Osteocyte (in vitro differentiated cells): ENCODE data around the gene DYDC2. TPM values are rescaled to one million over a fixed set of nuclear protein-coding genes. Genes with fewer than 3 reads are reported as not detected.

Source experiments
- DNase-seq: peaks from one replicate; pipeline ENCODE4 v3.0.0; 2021; ENCODE audit warnings: mixed read lengths; ENCODE audit not compliant: unreplicated experiment; ENCODE audit errors: extremely low spot score
- H3K27ac Mint-ChIP-seq: one replicate; pipeline ENCODE4 v1.8.0; 2021; ENCODE audit warnings: mild to moderate bottlenecking, mixed read lengths; ENCODE audit not compliant: unreplicated experiment
- H3K27me3 Mint-ChIP-seq: one replicate; pipeline ENCODE4 v1.8.0; 2021; ENCODE audit warnings: mixed read lengths; ENCODE audit not compliant: unreplicated experiment
- H3K36me3 Mint-ChIP-seq: one replicate; pipeline ENCODE4 v1.8.0; 2021; ENCODE audit warnings: mixed read lengths; ENCODE audit not compliant: unreplicated experiment
- H3K4me1 Mint-ChIP-seq: one replicate; pipeline ENCODE4 v1.8.0; 2021; ENCODE audit warnings: mixed read lengths; ENCODE audit not compliant: unreplicated experiment
- H3K4me3 Mint-ChIP-seq: one replicate; pipeline ENCODE4 v1.8.0; 2021; ENCODE audit warnings: mild to moderate bottlenecking, moderate library complexity, mixed read lengths; ENCODE audit not compliant: unreplicated experiment
- H3K9me3 Mint-ChIP-seq: one replicate; pipeline ENCODE4 v1.8.0; 2021; ENCODE audit warnings: mixed read lengths; ENCODE audit not compliant: unreplicated experiment
- CTCF ChIP-seq: fragments of 200-600 bp; sonication (generic); IDR thresholded peaks from 2 replicates; pipeline ENCODE4 v1.5.0; 2021; ENCODE audit warnings: antibody characterized with exemption, mild to moderate bottlenecking, moderate library complexity
- total RNA-seq: library from RNA; stranded (reverse); gene quantifications from 2 replicates; pipeline ENCODE4 v1.2.1, GENCODE V29; 2021

DYDC2 gene
- total RNA-seq, 1 donor from 2014 or later: not detected

GRCh38 chr10:80319725-80320290 is 36.8 kb upstream of the DYDC2 start:
- Mint-ChIP-seq H3K27me3 (peaks cover 11% of the 10 kb centered on the region), H3K4me3 (no peak overlapping the region), H3K4me1 (peaks cover 5% of the 10 kb centered on the region), H3K36me3 (no peaks in the 10 kb centered on the region), H3K27ac (no peak overlapping the region), H3K9me3 (no peaks in the 10 kb centered on the region)
- TF ChIP-seq CTCF: no peak
- no peak for DNase-seq

- peaks cover 5% of the 10 kb centered on the region for H3K4me1 Mint-ChIP-seq
- DNase-seq: no peak
- no peaks in the 10 kb centered on the region for H3K36me3 Mint-ChIP-seq
- H3K9me3 Mint-ChIP-seq: no peaks in the 10 kb centered on the region
- no peak overlapping the region for H3K27ac Mint-ChIP-seq
- H3K27me3 Mint-ChIP-seq: peaks cover 17% of the 10 kb centered on the region
- no peak overlapping the region for H3K4me3 Mint-ChIP-seq
- TF ChIP-seq CTCF: no peak
These were observed 36.2 kb upstream of the DYDC2 start for GRCh38 chr10:80320377-80320776.

- no peak for TF ChIP-seq CTCF
- peaks cover 21% of the 10 kb centered on the region for H3K27me3 Mint-ChIP-seq
- H3K4me1 Mint-ChIP-seq: peaks cover 5% of the 10 kb centered on the region
These were observed 35.4 kb upstream of the DYDC2 start for GRCh38 chr10:80321183-80321582.

GRCh38 chr10:80322158-80322557 is 34.4 kb upstream of the DYDC2 start:
- DNase-seq: no peak
- Mint-ChIP-seq H3K9me3 (no peaks in the 10 kb centered on the region), H3K4me1 (peaks cover 5% of the 10 kb centered on the region), H3K27me3 (peaks cover 21% of the 10 kb centered on the region), H3K27ac (no peak overlapping the region), H3K36me3 (no peaks in the 10 kb centered on the region), H3K4me3 (no peak overlapping the region)
- no peak for TF ChIP-seq CTCF

More at GRCh38 chr10:80321183-80321582, 35.4 kb upstream of the DYDC2 start:
- Mint-ChIP-seq H3K27ac (no peak overlapping the region), H3K36me3 (no peaks in the 10 kb centered on the region), H3K9me3 (no peaks in the 10 kb centered on the region), H3K4me3 (no peak overlapping the region)
- DNase-seq: no peak

GRCh38 chr10:80322711-80323110 is 33.9 kb upstream of the DYDC2 start:
- no peaks in the 10 kb centered on the region for H3K9me3 Mint-ChIP-seq
- H3K27ac Mint-ChIP-seq: no peak overlapping the region
- TF ChIP-seq CTCF: no peak
- no peaks in the 10 kb centered on the region for H3K36me3 Mint-ChIP-seq
- H3K27me3 Mint-ChIP-seq: peaks cover 21% of the 10 kb centered on the region
- peaks cover 5% of the 10 kb centered on the region for H3K4me1 Mint-ChIP-seq
- H3K4me3 Mint-ChIP-seq: no peak overlapping the region
- DNase-seq: no peak
